Sigmoid colon (tissue), 7 donors: Measurements from ENCODE around the gene PTPRD. TPM values are rescaled to one million over a fixed set of nuclear protein-coding genes. Genes with fewer than 3 reads are reported as not detected.

Experiments used
- DNase-seq: peaks from one replicate; pipeline ENCODE4 v3.0.0-alpha.2; 2019
- H3K27ac ChIP-seq, 4 donors: fragments of 200-600 bp; sonication (generic); one replicate each; pipeline ENCODE4 v1.5.1; 2016 to 2019; ENCODE audit warnings: mild to moderate bottlenecking in 1 of 4
- H3K27me3 ChIP-seq, 3 donors: fragments of 200-600 bp; sonication (generic); one replicate each; pipeline ENCODE4 v1.5.1; 2019; ENCODE audit warnings: mild to moderate bottlenecking in 1 of 3
- H3K36me3 ChIP-seq, 4 donors: fragments of 200-600 bp; sonication (generic); one replicate each; pipeline ENCODE4 v1.5.1; 2016 to 2019
- H3K4me1 ChIP-seq, 4 donors: fragments of 200-600 bp; sonication (generic); one replicate each; pipeline ENCODE4 v1.5.1; 2017 to 2019
- H3K4me3 ChIP-seq, 4 donors: fragments of 200-600 bp; sonication (generic); one replicate each; pipeline ENCODE4 v1.5.1; 2017 to 2019; ENCODE audit warnings: mild to moderate bottlenecking in 2 of 4, moderate library complexity in 1 of 4
- H3K9me3 ChIP-seq, 4 donors: fragments of 200-600 bp in 3 of 4; sonication (generic) in 3 of 4; one replicate each; pipeline versions ENCODE4 v1.5.1 to v1.6.1; 2013 to 2019
- EP300 ChIP-seq, 4 donors: sonication (generic); formaldehyde crosslinking; IDR thresholded peaks; one replicate each; pipeline ENCODE4 v1.6.1; 2017; ENCODE audit warnings: antibody characterized with exemption in 4 of 4
- POLR2A ChIP-seq, 2 donors: fragments of 450-650 bp; IDR thresholded peaks; one replicate each; pipeline ENCODE4 v1.6.1; 2016; ENCODE audit warnings: antibody characterized with exemption in 2 of 2, mild to moderate bottlenecking in 2 of 2, moderate library complexity in 2 of 2
- POLR2AphosphoS5 ChIP-seq, 4 donors: sonication (generic); formaldehyde crosslinking; IDR thresholded peaks; one replicate each; pipeline ENCODE4 v1.6.1; 2017; ENCODE audit warnings: antibody characterized with exemption in 4 of 4
- WGBS, 2 donors: extraction: QIAGEN DNeasy Blood & Tissue Kit; methylation state at CpG; one replicate each; pipeline ENCODE4 v1.1.7; 2013; 5-methylcytosine and 5-hydroxymethylcytosine counted together
- intact Hi-C: fragments of 100-400 bp; cut with DNase I; formaldehyde crosslinking; loops from one replicate; pipeline ENCODE4 v1.15.1; 2023
- polyA plus RNA-seq, 3 donors: library from polyadenylated mRNA; stranded (reverse); fragments of 200-250 nt; gene quantifications; one replicate each; pipeline ENCODE4 v1.2.3, GENCODE V29; 2013
- total RNA-seq, 4 donors: library from RNA; depleted of rRNA; stranded (reverse); fragments of >200 nt; gene quantifications; one replicate each; pipeline ENCODE4 v1.1.0, GENCODE V29; 2016
- TF ChIP-seq, protein P1 (sequence below), 4 experiments: fragments of 450-650 bp in 3 of 4; fragments of 200-600 bp in 1 of 4; IDR thresholded peaks; one replicate each; pipeline ENCODE4 v1.5.1; 2016 to 2019; ENCODE audit warnings: antibody characterized with exemption in 4 of 4, mild to moderate bottlenecking in 3 of 4, moderate library complexity in 2 of 4
- donor health status: healthy with polysubstance abuse.
- donor health status: Bipolar disorder and iron deficiency.
- donor health status: healthy.

Gene PTPRD
- total and polyA plus RNA-seq, 7 donors, result 1.2 to 18.3 (median 6.3) TPM

DNA sequence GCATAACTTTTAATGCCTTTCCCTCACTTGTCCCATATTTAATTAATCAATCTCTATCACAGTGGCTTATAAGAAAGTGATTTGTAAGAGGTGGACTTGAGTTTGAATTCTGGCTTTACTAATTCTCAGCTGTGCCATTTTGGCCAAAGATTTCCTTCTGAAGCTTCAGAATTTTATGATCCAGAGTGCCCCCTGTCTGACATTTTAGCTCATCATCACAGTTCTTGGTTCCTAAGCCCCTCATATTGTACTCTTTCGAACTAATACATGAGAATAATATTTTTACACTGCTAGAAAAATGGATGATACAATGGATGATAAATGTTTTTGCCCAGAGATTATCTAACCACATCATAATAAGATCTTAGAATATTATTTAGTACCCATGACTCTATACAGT, 1014.1 kb downstream of the PTPRD start:
- TF ChIP-seq EP300 (IDR thresholded peaks at IDR 0.05), result no peak
- TF ChIP-seq, protein P1, sequence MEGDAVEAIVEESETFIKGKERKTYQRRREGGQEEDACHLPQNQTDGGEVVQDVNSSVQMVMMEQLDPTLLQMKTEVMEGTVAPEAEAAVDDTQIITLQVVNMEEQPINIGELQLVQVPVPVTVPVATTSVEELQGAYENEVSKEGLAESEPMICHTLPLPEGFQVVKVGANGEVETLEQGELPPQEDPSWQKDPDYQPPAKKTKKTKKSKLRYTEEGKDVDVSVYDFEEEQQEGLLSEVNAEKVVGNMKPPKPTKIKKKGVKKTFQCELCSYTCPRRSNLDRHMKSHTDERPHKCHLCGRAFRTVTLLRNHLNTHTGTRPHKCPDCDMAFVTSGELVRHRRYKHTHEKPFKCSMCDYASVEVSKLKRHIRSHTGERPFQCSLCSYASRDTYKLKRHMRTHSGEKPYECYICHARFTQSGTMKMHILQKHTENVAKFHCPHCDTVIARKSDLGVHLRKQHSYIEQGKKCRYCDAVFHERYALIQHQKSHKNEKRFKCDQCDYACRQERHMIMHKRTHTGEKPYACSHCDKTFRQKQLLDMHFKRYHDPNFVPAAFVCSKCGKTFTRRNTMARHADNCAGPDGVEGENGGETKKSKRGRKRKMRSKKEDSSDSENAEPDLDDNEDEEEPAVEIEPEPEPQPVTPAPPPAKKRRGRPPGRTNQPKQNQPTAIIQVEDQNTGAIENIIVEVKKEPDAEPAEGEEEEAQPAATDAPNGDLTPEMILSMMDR (IDR thresholded peaks at IDR 0.05), result no peak
- no peak for TF ChIP-seq POLR2AphosphoS5 (IDR thresholded peaks at IDR 0.05)
- TF ChIP-seq POLR2A (IDR thresholded peaks at IDR 0.05), result no peak
- intact Hi-C loops, result no loop called here
- DNase-seq, result no peak
- H3K9me3 ChIP-seq, result no peaks in the 10 kb centered on the region
- H3K4me3 ChIP-seq, result no peak overlapping the region
- H3K27me3 ChIP-seq, result no peaks in the 10 kb centered on the region
- no peak overlapping the region for H3K27ac ChIP-seq
- H3K36me3 ChIP-seq, result no peaks in the 10 kb centered on the region
- no peaks in the 10 kb centered on the region for H3K4me1 ChIP-seq
- WGBS, 2 donors, result 58 to 85% methylated on average over 1 of the region's 1 CpG

DNA sequence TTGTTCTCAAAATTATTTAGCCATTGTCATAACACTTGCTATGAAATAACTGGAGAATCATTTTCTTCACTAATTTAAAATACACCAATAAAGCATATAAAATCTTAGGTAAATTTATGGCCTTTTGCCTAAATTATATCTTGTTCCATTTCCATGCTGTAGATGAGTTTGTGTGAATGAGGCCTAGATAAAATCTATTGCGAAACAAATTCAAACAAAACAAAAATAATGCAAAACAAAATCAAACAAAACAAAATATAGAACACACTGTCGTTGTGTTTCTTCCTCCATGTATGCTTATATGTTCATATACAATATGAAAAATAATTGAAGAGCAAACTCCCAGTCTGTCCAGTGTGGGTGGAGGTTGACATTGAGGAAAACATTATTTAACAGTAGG, 1020.7 kb downstream of the PTPRD start:
- Histone ChIP-seq H3K4me1 (no peaks in the 10 kb centered on the region), H3K27ac (no peak overlapping the region), H3K27me3 (no peaks in the 10 kb centered on the region), H3K4me3 (no peak overlapping the region), H3K9me3 (no peaks in the 10 kb centered on the region), H3K36me3 (no peaks in the 10 kb centered on the region)
- DNase-seq, result no peak
- no peak for TF ChIP-seq EP300 (IDR thresholded peaks at IDR 0.05)
- no peak for TF ChIP-seq POLR2AphosphoS5 (IDR thresholded peaks at IDR 0.05)
- no peak for TF ChIP-seq POLR2A (IDR thresholded peaks at IDR 0.05)
- TF ChIP-seq, protein P1 (IDR thresholded peaks at IDR 0.05), result no peak
- intact Hi-C loops, result no loop called here
- 84 to 89% methylated on average over 2 of the region's 2 CpGs for WGBS, 2 donors

DNA sequence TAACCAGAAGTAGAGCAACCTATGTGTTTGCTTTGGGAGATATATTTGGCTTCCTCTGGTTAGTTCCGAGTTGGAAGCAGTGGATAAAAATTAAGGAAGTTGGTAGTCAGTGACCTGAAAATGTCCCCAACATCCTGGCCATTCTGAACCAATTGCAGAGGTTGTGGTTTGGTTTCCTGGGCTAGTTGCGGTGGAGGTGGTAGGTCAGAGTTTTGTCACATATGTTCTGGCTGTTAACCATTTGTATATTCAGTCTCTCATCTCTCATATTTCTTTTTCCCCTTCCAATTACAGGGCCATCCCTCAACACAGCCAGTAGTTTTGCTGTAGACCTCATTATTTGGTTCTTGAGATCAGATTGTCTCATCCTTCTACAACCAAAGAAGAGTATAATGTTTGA, 1026.9 kb downstream of the PTPRD start:
- DNase-seq, result no peak
- H3K27me3 ChIP-seq, result no peaks in the 10 kb centered on the region
- H3K9me3 ChIP-seq, result no peaks in the 10 kb centered on the region
- 61 to 66% methylated on average over 2 of the region's 2 CpGs for WGBS, 2 donors
- TF ChIP-seq POLR2A (IDR thresholded peaks at IDR 0.05) (no peak), EP300 (IDR thresholded peaks at IDR 0.05) (no peak), POLR2AphosphoS5 (IDR thresholded peaks at IDR 0.05) (no peak)
- TF ChIP-seq, protein P1 (IDR thresholded peaks at IDR 0.05), result no peak
- no peaks in the 10 kb centered on the region for H3K36me3 ChIP-seq
- H3K27ac ChIP-seq, result no peak overlapping the region
- intact Hi-C loops, result no loop called here
- no peaks in the 10 kb centered on the region for H3K4me1 ChIP-seq
- H3K4me3 ChIP-seq, result no peak overlapping the region

DNA sequence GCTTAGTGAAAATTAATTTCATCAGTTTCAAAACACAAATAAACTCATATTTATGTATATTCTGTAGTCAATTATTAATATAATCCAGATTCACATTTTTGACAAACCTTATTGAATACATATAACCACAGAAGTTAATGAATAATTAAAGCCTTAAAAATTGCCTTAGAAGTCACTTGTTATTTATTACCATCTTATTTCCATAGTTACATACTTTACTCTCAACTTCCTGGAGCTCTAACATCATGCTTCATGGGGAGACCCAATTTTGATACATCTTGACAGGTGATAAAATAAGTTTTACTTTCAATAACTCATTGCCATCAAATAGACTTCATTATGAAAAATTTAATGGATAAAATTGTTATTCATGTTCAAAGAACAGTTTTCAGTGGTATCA, 1038.7 kb downstream of the PTPRD start:
- H3K36me3 ChIP-seq, result no peaks in the 10 kb centered on the region
- intact Hi-C loops, result no loop called here
- no peaks in the 10 kb centered on the region for H3K27me3 ChIP-seq
- no peak overlapping the region for H3K27ac ChIP-seq
- H3K4me1 ChIP-seq, result no peaks in the 10 kb centered on the region
- no peaks in the 10 kb centered on the region for H3K9me3 ChIP-seq
- no peak for DNase-seq
- no peak for TF ChIP-seq POLR2A (IDR thresholded peaks at IDR 0.05)
- TF ChIP-seq, protein P1 (IDR thresholded peaks at IDR 0.05), result no peak
- TF ChIP-seq POLR2AphosphoS5 (IDR thresholded peaks at IDR 0.05), result no peak
- no peak for TF ChIP-seq EP300 (IDR thresholded peaks at IDR 0.05)
- no peak overlapping the region for H3K4me3 ChIP-seq

DNA sequence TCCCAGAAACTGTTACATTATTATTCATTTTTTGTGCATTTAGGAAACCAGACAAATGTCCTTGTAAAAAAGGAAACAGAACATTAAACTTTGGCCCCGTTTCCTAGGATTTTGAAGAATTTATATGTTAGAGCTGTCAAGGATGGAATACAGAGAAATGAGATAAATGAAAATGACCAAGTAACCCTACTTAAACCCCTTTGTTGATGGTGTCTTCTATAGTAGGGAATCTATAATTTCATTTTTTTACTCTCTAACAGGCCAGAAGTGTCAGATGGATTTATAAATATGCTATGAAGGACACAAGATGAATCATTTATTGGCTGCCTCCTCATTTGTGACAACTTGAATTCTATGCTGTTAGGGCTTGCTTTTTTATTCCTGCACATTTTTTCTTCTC, 1047.1 kb downstream of the PTPRD start:
- Histone ChIP-seq H3K27me3 (no peaks in the 10 kb centered on the region), H3K36me3 (no peaks in the 10 kb centered on the region), H3K27ac (no peak overlapping the region), H3K4me3 (no peak overlapping the region), H3K4me1 (no peaks in the 10 kb centered on the region), H3K9me3 (no peaks in the 10 kb centered on the region)
- TF ChIP-seq EP300 (IDR thresholded peaks at IDR 0.05) (no peak), POLR2AphosphoS5 (IDR thresholded peaks at IDR 0.05) (no peak), POLR2A (IDR thresholded peaks at IDR 0.05) (no peak)
- TF ChIP-seq, protein P1 (IDR thresholded peaks at IDR 0.05), result no peak
- WGBS, 2 donors, result 49 to 56% methylated on average over 1 of the region's 1 CpG
- intact Hi-C loops, result no loop called here
- no peak for DNase-seq
